ENCODE data around the gene SYNE2. TPM values are rescaled to one million over a fixed set of nuclear protein-coding genes. Genes with fewer than 3 reads are reported as not detected.

Gene SYNE2
- total and polyA plus RNA-seq, 10 of the 15 experiments (the other 5 are each of a cell fraction or from before 2014, with no cell fraction given) = 2.1 to 52.7 (median 38.1) TPM

- peak overlapping the region; percentile 51; the same call in 1 of the 2 replicates for H3K4me2 ChIP-seq (ENCODE audit: control insufficient read depth, insufficient read depth)
- RAD21 ChIA-PET (ENCODE audit: unreplicated experiment) = interaction anchor here (0.8 to 2.9 kb wide), 6 partner anchors 8 to 103 kb away, joined by 3 to 12 read pairs (median 4); no protein-coding TSS in a partner anchor
- no peaks in the 10 kb centered on the region; the same call in none of the 2 replicates for H3K79me2 ChIP-seq (ENCODE audit: control insufficient read depth, insufficient read depth, low read length)
- peak overlapping the region; percentile 59 for H2AFZ ChIP-seq (ENCODE audit: control insufficient read depth, low read depth, low read length)
- POLR2A ChIA-PET = interaction anchor here (0.9 to 1.1 kb wide), 3 partner anchors 21 to 42 kb away, joined by 3 read pairs; no protein-coding TSS in a partner anchor
- no peak overlapping the region for H3K4me3 ChIP-seq
- H3K36me3 ChIP-seq (ENCODE audit: control insufficient read depth in 2 of 2, insufficient read depth in 2 of 2, low read length in 1 of 2) = peaks cover 3 to 7% of the 10 kb centered on the region in 2 experiments; a peak in 3 of 4 replicates
- FAIRE-seq = peak; percentile 84
- SMC1A ChIA-PET (ENCODE audit: uncharacterized antibody, unreplicated experiment) = interaction anchor here (0.6 to 4.3 kb wide), 10 partner anchors 9 to 437 kb away, joined by 3 to 21 read pairs (median 4); partner anchors contain the start of gene ESR2
- 0% methylated on average over 2 of the region's 2 CpGs for WGBS (ENCODE audit: insufficient coverage, insufficient replicate concordance, low lambda C conversion rate, missing lambda C conversion rate)
- H3K9ac ChIP-seq (ENCODE audit: control insufficient read depth, insufficient read depth, low read length) = peak overlapping the region; percentile 52
- CTCF ChIA-PET = interaction anchor here (0.8 to 2.7 kb wide), 6 partner anchors 9 to 108 kb away, joined by 3 to 12 read pairs (median 4); partner anchors contain the start of gene ESR2
- H3K27me3 ChIP-seq (replicated peaks in 1 of 2; ENCODE audit: control insufficient read depth in 2 of 2, insufficient read depth in 2 of 2, low read length in 1 of 2) = no peaks in the 10 kb centered on the region
- H3K4me1 ChIP-seq (ENCODE audit: control insufficient read depth, insufficient read depth, low read length) = peaks cover 30% of the 10 kb centered on the region
- H4K20me1 ChIP-seq (ENCODE audit: control insufficient read depth, insufficient read depth) = no peaks in the 10 kb centered on the region
- in situ Hi-C loops (cut with MboI) (no loop called here), intact Hi-C loops (cut with micrococcal nuclease; ENCODE audit: unreplicated experiment) (loop anchor here (5.0 kb wide), 1 partner anchor 37 kb away; no protein-coding TSS in a partner anchor)
- BruUV-seq (replicated peaks) = no TSS peak
- no peaks in the 10 kb centered on the region for H3K9me3 ChIP-seq (replicated peaks; ENCODE audit: control insufficient read depth, insufficient read depth, low read length)
- H3K27ac ChIP-seq (ENCODE audit: control insufficient read depth, insufficient read depth) = peak overlapping the region; percentile 68
- DNase-seq (ENCODE audit: low read depth, low spot score) = peak; percentile 32
- ATAC-seq = peak; percentile 88
- no peak for TF ChIP-seq NBN (IDR thresholded peaks at IDR 0.05)
- no peak for TF ChIP-seq TAF1 (IDR thresholded peaks at IDR 0.05; ENCODE audit: borderline replicate concordance, low read depth, low read length)
- no peak for TF ChIP-seq YBX1 (IDR thresholded peaks at IDR 0.05)
- no peak for TF ChIP-seq NR2C1 (IDR thresholded peaks at IDR 0.05)
- no peak for TF ChIP-seq CHD2 (IDR thresholded peaks at IDR 0.05; ENCODE audit: borderline replicate concordance, low read depth, low read length)
- no peak for TF ChIP-seq KAT2A (conservative IDR thresholded peaks at IDR 0.05; ENCODE audit: control insufficient read depth, low read depth, low read length)
- no peak for TF ChIP-seq ZNF384 (IDR thresholded peaks at IDR 0.05; ENCODE audit: borderline replicate concordance, low read depth, low read length)
- peak; percentile 31 for TF ChIP-seq RELA (IDR thresholded peaks at IDR 0.05; ENCODE audit: borderline replicate concordance, partially characterized antibody)
- TF ChIP-seq, protein P1, sequence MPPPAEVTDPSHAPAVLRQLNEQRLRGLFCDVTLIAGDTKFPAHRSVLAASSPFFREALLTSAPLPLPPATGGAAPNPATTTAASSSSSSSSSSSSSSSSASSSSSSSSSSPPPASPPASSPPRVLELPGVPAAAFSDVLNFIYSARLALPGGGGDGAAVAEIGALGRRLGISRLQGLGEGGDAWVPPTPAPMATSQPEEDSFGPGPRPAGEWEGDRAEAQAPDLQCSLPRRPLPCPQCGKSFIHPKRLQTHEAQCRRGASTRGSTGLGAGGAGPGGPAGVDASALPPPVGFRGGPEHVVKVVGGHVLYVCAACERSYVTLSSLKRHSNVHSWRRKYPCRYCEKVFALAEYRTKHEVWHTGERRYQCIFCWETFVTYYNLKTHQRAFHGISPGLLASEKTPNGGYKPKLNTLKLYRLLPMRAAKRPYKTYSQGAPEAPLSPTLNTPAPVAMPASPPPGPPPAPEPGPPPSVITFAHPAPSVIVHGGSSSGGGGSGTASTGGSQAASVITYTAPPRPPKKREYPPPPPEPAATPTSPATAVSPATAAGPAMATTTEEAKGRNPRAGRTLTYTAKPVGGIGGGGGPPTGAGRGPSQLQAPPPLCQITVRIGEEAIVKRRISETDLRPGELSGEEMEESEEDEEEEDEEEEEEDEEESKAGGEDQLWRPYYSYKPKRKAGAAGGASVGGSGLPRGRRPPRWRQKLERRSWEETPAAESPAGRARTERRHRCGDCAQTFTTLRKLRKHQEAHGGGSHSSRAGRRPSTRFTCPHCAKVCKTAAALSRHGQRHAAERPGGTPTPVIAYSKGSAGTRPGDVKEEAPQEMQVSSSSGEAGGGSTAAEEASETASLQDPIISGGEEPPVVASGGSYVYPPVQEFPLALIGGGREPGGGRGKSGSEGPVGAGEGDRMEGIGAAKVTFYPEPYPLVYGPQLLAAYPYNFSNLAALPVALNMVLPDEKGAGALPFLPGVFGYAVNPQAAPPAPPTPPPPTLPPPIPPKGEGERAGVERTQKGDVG (CRISPR knock-in tag; IDR thresholded peaks at IDR 0.05) = no peak
- TF ChIP-seq SMARCA5 (IDR thresholded peaks at IDR 0.05) = no peak
- TF ChIP-seq HSF1 (IDR thresholded peaks at IDR 0.05; ENCODE audit: low read depth, low read length) = no peak
- TF ChIP-seq, protein P2, sequence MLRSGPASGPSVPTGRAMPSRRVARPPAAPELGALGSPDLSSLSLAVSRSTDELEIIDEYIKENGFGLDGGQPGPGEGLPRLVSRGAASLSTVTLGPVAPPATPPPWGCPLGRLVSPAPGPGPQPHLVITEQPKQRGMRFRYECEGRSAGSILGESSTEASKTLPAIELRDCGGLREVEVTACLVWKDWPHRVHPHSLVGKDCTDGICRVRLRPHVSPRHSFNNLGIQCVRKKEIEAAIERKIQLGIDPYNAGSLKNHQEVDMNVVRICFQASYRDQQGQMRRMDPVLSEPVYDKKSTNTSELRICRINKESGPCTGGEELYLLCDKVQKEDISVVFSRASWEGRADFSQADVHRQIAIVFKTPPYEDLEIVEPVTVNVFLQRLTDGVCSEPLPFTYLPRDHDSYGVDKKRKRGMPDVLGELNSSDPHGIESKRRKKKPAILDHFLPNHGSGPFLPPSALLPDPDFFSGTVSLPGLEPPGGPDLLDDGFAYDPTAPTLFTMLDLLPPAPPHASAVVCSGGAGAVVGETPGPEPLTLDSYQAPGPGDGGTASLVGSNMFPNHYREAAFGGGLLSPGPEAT (IDR thresholded peaks at IDR 0.05; ENCODE audit: low read depth) = peak; percentile 95
- TF ChIP-seq ZBTB40 (IDR thresholded peaks at IDR 0.05; ENCODE audit: borderline replicate concordance) = no peak
- TF ChIP-seq POLR2A (IDR thresholded peaks at IDR 0.05; ENCODE audit: low read depth, low read length) = no peak
Observed at GRCh38 chr14:64195199-64195598, 342.4 kb downstream of the SYNE2 start.
